A204.1 (cell line): ENCODE results near the gene THUMPD2.

Source experiments
- FAIRE-seq: peaks from 2 replicates; lab custom pipeline; 2012; peaks lifted over from hg19 to GRCh38; lab: Jason Lieb, UNC

The THUMPD2 gene

GRCh38 chr2:39717067-39717466 lies 62.0 kb downstream of the THUMPD2 start:
- FAIRE-seq = no peak

DNA sequence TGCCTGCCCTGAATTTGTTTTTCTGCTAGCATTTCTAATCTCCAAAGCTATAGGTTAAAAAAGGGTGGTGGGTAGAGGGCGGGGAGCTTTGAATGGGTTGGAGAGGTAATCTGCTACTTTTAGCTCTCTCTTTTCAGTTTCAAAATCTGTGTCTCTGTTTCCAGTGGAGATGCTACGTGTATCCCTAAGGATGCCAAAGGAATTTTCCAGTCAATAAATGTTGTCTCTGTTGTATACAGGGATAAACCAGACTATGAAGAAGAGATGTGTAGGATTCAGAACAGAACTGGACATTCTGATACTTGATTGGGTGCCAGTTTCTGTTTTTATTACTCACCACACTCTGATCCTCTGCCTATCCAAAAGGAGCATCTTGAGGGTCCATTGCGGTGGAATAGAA lies 63.2 kb downstream of the THUMPD2 start:
- FAIRE-seq = no peak

GRCh38 chr2:39715095-39715494 lies 64.0 kb downstream of the THUMPD2 start:
- no peak for FAIRE-seq

GRCh38 chr2:39712953-39713352 lies 66.1 kb downstream of the THUMPD2 start:
- FAIRE-seq = no peak

DNA sequence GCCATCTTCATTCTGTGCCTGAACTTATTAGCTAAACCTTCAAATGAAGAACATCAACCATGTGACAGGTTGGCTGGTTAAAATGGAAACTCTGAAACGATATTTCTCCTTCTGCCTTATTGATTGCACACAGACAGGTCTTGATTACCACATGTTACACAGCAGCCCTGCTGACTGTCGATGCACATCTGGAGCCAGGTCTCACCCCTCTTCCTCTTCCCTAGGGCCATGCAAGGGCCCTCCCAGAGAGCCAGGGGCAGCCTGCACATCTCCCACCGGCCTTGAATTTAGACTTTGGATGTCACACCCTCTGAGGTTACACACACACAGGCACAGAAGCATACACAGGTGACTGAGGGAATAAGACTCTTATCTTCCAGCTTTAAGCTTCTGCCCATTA lies 68.3 kb downstream of the THUMPD2 start:
- FAIRE-seq = no peak

- FAIRE-seq = no peak
Measured at GRCh38 chr2:39708003-39708402, 71.1 kb downstream of the THUMPD2 start.

DNA sequence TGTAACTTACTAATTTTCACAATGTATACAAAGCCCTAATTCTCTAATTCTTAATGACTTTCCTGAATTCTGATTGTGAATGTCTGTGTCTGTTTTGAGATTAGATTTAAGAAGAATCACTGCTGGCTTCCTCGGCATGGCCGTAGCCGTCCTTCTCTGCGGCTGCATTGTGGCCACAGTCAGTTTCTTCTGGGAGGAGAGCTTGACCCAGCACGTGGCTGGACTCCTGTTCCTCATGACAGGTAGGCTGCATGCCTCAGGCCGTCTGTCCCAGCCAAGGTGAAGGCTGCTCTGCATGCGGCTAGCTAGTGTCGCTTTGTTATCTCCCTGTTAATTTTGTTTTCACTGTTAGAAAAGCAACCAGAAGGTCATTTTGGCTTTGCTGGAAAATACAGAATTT lies 72.1 kb downstream of the THUMPD2 start:
- FAIRE-seq = no peak

DNA sequence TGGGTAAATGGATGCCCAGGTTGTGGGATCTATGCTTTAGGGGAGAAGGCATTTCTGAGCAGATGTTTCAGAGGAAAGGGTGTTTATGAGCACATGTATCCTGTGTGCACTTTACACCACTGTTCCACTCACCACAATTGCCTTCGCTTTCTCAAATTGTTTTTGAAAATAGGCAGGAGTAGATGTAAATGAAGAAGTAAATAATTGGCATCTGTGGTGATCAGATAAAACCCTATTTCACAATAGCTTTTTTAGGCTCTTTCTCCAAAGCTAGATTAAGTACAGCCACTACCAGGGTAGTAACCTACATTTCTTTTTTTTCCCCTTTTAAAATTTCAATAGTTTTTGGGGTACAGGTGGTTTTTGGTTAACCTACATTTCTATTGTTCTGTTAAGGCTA lies 72.7 kb downstream of the THUMPD2 start:
- FAIRE-seq = no peak

DNA sequence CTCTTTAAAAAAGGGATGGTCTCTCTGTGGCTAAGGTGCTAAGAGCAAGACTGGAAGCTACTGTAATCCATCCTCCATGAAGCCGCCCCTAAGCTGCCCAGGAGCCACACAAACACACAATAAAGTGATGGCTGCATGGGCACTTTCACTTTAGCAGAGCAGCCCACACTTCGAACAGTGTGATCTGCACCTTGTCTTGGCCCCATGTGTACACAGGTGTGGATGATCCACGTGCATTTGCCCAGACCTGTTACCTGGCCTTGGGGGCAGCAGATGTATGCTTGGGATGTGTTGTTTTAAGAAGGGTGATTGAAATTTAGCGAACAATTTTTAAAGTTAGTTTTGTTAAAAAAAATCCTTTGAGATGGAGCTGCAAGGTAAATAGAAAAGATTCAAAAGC lies 73.4 kb downstream of the THUMPD2 start:
- no peak for FAIRE-seq

DNA sequence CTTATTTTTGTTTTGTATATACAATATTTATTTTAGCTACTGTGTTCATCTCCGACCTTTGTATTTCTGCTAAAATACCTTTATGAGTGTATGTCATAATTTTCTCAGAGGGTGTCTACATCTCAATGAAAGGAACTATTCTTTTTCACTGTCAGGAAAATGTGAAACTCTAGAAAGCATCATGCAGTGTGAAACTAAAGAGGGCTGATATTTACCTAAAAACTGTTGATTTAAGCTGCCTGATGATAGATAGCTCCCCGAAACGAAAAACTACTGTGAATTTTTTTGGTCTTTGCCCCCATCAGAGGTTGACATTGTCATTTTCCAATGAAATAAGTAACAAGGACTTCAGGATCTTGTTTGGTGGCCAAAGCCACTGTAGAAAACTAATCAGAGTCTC lies 74.5 kb downstream of the THUMPD2 start:
- FAIRE-seq = no peak

- no peak for FAIRE-seq
Measured at GRCh38 chr2:39703181-39703872, 75.7 kb downstream of the THUMPD2 start.

DNA sequence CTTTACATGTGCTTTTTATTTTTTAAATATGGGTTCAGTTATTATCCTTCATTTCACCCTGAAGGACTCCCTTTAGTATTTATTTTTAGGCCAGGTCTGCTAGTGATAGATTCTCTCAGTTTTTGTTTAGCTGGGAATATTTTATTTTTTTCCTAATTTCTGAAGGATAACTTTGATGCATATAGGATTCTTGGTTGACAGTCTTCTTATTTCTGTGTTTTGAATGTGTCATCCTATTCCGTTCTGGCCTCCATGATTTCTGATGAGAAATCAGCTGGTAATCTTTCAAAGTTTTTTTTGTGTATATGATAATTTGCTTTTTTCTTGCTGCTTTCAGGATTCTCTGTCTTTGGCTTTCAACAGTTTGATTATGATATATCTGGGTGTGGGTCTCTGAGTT lies 77.9 kb downstream of the THUMPD2 start:
- no peak for FAIRE-seq

GRCh38 chr2:39697454-39697853 lies 81.6 kb downstream of the THUMPD2 start:
- FAIRE-seq = no peak

- FAIRE-seq = peak; percentile 71
Measured at GRCh38 chr2:39696838-39697237, 82.2 kb downstream of the THUMPD2 start.

GRCh38 chr2:39696101-39696553 lies 82.9 kb downstream of the THUMPD2 start:
- no peak for FAIRE-seq

DNA sequence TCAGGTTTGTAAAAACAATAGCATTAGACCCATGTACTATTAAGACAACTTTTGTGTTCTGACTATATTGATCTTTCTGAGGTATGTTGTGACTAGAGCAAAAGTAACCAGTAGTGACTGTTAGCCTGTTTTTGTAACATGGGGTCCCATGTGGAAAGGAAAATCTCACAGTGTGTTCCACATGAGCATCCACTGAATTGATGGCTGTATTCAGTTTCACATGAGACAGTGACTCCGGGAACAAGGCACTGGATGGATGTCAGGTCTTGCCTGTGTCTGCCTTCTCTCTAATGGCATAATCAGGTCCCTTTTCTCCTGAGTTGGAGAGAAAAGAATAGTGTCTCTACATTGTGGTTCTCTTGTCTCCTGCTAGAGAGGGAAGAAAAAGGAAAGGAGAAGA lies 85.8 kb downstream of the THUMPD2 start:
- FAIRE-seq = no peak

GRCh38 chr2:39689876-39690275 lies 89.2 kb downstream of the THUMPD2 start:
- no peak for FAIRE-seq

DNA sequence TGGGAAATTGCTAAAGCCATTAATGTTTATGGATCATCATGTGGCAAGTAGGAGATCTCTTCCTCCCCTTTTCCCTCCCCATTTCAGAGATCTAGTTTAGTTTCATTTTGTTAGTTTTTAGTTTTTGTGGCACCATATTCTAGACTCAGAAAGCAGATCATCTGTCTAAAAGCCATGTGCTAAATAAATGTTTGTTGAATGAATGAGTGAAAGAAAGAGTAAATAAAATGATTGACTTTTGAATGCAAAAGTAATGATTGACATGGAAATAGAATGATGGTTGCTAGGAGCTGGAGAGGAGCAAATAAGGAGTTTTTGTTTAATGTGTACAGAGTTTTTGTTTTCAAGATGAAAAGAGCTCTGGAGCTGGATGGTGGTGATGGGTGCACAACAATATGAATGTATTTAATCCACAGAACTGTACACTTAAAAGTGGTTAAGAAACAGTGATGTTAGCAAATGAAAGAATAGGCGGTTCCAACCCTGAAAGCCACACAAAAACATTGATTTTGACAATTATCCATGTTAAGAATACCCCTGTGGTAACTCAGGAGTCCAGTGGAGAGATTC lies 89.7 kb downstream of the THUMPD2 start:
- FAIRE-seq = no peak

- no peak for FAIRE-seq
Measured at GRCh38 chr2:39688181-39688580, 90.9 kb downstream of the THUMPD2 start.

- no peak for FAIRE-seq
Measured at GRCh38 chr2:39686456-39686855, 92.6 kb downstream of the THUMPD2 start.
